CD4-positive, alpha-beta T cell (primary cell): ENCODE measurements around the gene GBP7. TPM values are rescaled to one million over a fixed set of nuclear protein-coding genes. Genes with fewer than 3 reads are reported as not detected.
A peak's percentile ranks its signal among the peaks of the same experiment; 100 is the strongest.
"Not testable (repeated sequence)": the region's sequence is repeated elsewhere in the genome, so short reads cannot be mapped to it uniquely, and the experiment has no call there.

Source experiments
- ATAC-seq: fragments of 200-7000 bp; cut with Tn5 transposase; one replicate; pipeline ENCODE4 v1.10.0; 2022; ENCODE audit warnings: mild to moderate bottlenecking; ENCODE audit not compliant: poor library complexity
- CTCF ChIA-PET: fragments of 350-600 bp; sonication (Branson Sonifier 250); formaldehyde crosslinking; loops from one replicate; lab custom pipeline; 2021; ENCODE audit warnings: antibody characterized with exemption, inconsistent platforms; lab: Charles Lee
- POLR2A ChIA-PET: fragments of 350-600 bp; sonication (Branson Sonifier 250); formaldehyde crosslinking; loops from one replicate; lab custom pipeline; 2021; ENCODE audit warnings: antibody characterized with exemption, inconsistent platforms; lab: Charles Lee
- DNase-seq, 14 experiments: peaks; one replicate each; pipeline ENCODE4 v3.0.0-alpha.2; 2013 to 2020; ENCODE audit warnings: mixed read lengths in 2 of 14
- H3K27ac ChIP-seq, 2 donors: one replicate each; pipeline versions ENCODE4 v1.5.1 to v1.7.0; 2013; ENCODE audit warnings: low read length in 2 of 2, low read depth in 1 of 2, mild to moderate bottlenecking in 1 of 2
- H3K27me3 ChIP-seq, 2 experiments: 1 replicate in 1 of 2; 2 replicates in 1 of 2; pipeline versions ENCODE4 v1.6.1 to v1.7.0; 2013; ENCODE audit warnings: low read length in 2 of 2, control low read depth in 1 of 2, mild to moderate bottlenecking in 1 of 2, moderate library complexity in 1 of 2; ENCODE audit not compliant: insufficient read depth in 2 of 2, control insufficient read depth in 1 of 2
- H3K36me3 ChIP-seq: one replicate; pipeline ENCODE4 v1.6.1; 2013; ENCODE audit warnings: low read length, control low read depth; ENCODE audit not compliant: insufficient read depth
- H3K4me1 ChIP-seq: one replicate; pipeline ENCODE4 v1.6.1; 2013; ENCODE audit warnings: low read length, control low read depth; ENCODE audit not compliant: insufficient read depth
- H3K4me3 ChIP-seq: one replicate; pipeline ENCODE4 v1.5.1; 2013; ENCODE audit warnings: mild to moderate bottlenecking, low read length, moderate library complexity
- H3K9me3 ChIP-seq, 2 experiments: 1 replicate in 1 of 2; 2 replicates in 1 of 2; pipeline versions ENCODE4 v1.6.1 to v1.7.0; 2013; ENCODE audit warnings: low read length in 2 of 2, mild to moderate bottlenecking in 2 of 2, control low read depth in 1 of 2, moderate library complexity in 1 of 2; ENCODE audit not compliant: control insufficient read depth in 1 of 2, insufficient read depth in 1 of 2
- H3K27ac Mint-ChIP-seq: one replicate; pipeline ENCODE4 v1.8.0; 2020; ENCODE audit warnings: mixed read lengths
- H3K27me3 Mint-ChIP-seq: one replicate; pipeline ENCODE4 v1.8.0; 2021; ENCODE audit warnings: mixed read lengths
- H3K36me3 Mint-ChIP-seq: one replicate; pipeline ENCODE4 v1.8.0; 2021; ENCODE audit warnings: low read depth, mixed read lengths
- H3K4me1 Mint-ChIP-seq: one replicate; pipeline ENCODE4 v1.8.0; 2021; ENCODE audit warnings: low read depth, mixed read lengths
- H3K4me3 Mint-ChIP-seq: one replicate; pipeline ENCODE4 v1.8.0; 2020; ENCODE audit warnings: mild to moderate bottlenecking, mixed read lengths
- H3K9me3 Mint-ChIP-seq: one replicate; pipeline ENCODE4 v1.8.0; 2020; ENCODE audit warnings: mixed read lengths
- intact Hi-C, 2 experiments: fragments of 100-400 bp; cut with DNase I in 1 of 2; cut with micrococcal nuclease in 1 of 2; formaldehyde crosslinking; loops; one replicate each; pipeline versions ENCODE4 v1.15.1 to v1.9.0; 2023 to 2025; cut with DNase I, micrococcal nuclease
- total RNA-seq, 174 experiments: library from RNA in 2 of 174; stranded (reverse) in 2 of 174; gene quantifications; one replicate each; pipeline ENCODE4 v1.2.3 and lab custom pipeline; 2021 to 2026
- TF ChIP-seq, protein P1 (sequence below): fragments of 200-600 bp; IDR thresholded peaks from one replicate; pipeline ENCODE4 v1.8.0; 2022; ENCODE audit warnings: antibody characterized with exemption, mild to moderate bottlenecking

Gene GBP7
- total RNA-seq, 2 experiments from 2014 or later: not detected

DNA sequence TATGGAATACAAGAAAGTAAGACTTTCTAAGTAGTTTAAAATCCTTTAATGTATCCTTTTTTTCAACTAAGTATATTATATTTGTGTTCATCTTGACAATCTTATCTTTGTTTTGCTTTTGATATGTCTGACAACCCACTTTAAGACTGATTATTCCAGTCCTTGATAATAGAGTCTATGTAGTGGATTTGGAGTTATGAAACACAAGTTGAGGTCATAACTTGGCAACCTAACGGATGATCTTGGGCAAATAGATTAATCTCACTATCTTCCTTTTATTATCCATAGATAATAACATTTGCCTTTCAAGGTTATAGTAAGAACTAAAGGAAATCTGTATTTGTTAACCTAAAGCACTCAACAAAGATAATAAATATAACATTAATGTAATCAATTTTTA is 45.1 kb downstream of the GBP7 start:
- CTCF ChIA-PET: interaction anchor here (1.0 kb wide), 1 partner anchor 13 kb away, joined by 3 read pairs; no protein-coding TSS in a partner anchor
- Mint-ChIP-seq H3K36me3 (peaks cover 19% of the 10 kb centered on the region), H3K9me3 (peaks cover 3% of the 10 kb centered on the region), H3K27ac (peak overlapping the region; percentile 46), H3K4me1 (peaks cover 36% of the 10 kb centered on the region), H3K27me3 (no peaks in the 10 kb centered on the region), H3K4me3 (no peak overlapping the region)
- POLR2A ChIA-PET: no interaction called here
- no peaks in the 10 kb centered on the region for H3K27me3 ChIP-seq
- H3K9me3 ChIP-seq: peaks cover 0 to 7% of the 10 kb centered on the region in 2 experiments
- H3K36me3 ChIP-seq: no peaks in the 10 kb centered on the region
- no peak overlapping the region for H3K4me3 ChIP-seq
- intact Hi-C loops: loop anchor here in 1 of 2 experiments (5.0 kb wide), 1 partner anchor 152 kb away; no protein-coding TSS in a partner anchor
- peaks cover 19% of the 10 kb centered on the region for H3K4me1 ChIP-seq
- DNase-seq (no peak), ATAC-seq (no peak)
- TF ChIP-seq, protein P1, sequence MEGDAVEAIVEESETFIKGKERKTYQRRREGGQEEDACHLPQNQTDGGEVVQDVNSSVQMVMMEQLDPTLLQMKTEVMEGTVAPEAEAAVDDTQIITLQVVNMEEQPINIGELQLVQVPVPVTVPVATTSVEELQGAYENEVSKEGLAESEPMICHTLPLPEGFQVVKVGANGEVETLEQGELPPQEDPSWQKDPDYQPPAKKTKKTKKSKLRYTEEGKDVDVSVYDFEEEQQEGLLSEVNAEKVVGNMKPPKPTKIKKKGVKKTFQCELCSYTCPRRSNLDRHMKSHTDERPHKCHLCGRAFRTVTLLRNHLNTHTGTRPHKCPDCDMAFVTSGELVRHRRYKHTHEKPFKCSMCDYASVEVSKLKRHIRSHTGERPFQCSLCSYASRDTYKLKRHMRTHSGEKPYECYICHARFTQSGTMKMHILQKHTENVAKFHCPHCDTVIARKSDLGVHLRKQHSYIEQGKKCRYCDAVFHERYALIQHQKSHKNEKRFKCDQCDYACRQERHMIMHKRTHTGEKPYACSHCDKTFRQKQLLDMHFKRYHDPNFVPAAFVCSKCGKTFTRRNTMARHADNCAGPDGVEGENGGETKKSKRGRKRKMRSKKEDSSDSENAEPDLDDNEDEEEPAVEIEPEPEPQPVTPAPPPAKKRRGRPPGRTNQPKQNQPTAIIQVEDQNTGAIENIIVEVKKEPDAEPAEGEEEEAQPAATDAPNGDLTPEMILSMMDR: no peak
- H3K27ac ChIP-seq: no peak overlapping the region

DNA sequence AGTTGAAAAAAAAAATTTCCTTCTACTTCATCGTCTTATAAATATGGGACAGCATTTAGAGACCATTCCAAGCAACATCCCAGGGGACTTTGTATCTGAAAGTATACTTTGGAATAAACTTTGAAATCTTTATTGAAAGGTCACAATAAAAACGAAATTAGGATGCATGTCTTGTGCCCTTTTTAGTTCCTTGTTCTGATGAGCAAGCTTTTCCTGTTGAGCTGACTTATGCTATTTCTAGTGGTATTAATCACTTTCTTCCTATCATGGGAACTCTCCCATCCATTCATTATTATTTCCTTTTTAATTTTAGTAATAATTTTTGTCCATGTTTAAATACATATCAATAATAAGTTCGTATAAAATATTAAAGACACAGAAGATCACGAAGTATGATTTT is 45.9 kb downstream of the GBP7 start:
- peak overlapping the region; percentile 81 for H3K4me3 Mint-ChIP-seq

DNA sequence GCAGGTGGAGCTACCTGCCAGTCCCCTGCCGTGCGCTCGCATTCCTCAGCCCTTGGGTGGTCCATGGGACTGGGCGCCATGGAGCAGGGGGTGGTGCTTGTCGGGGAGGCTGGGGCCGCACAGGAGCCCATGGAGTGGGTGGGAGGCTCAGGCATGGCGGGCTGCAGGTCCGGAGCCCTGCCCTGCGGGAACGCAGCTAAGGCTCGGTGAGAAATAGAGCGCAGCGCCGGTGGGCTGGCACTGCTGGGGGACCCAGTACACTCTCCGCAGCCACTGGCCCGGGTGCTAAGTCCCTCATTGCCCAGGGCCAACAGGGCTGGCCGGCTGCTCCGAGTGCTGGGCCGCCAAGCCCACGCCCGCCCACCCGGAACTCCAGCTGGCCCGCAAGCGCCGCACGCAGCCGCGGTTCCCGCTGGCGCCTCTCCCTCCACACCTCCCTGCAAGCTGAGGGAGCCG is 47.8 kb downstream of the GBP7 start:
- H3K36me3 ChIP-seq, H3K4me3 ChIP-seq, H3K9me3 Mint-ChIP-seq, ATAC-seq, intact Hi-C loops, H3K27me3 ChIP-seq, H3K9me3 ChIP-seq, H3K27me3 Mint-ChIP-seq: not testable (repeated sequence)
- ChIA-PET POLR2A (interaction anchor here (1.3 to 5.9 kb wide), 14 partner anchors 20 to 481 kb away, joined by 3 to 79 read pairs (median 9); partner anchors contain the start of genes GBP1, GBP4 and GBP7), CTCF (interaction anchor here (3.3 kb wide), 1 partner anchor 42 kb away, joined by 10 read pairs; no protein-coding TSS in a partner anchor)
- peak in 2 of 14 experiments; percentile 6 to 18 for DNase-seq
- Histone ChIP-seq H3K4me1 (peaks cover 19% of the 10 kb centered on the region), H3K27ac (peak overlapping the region in 1 of 2 donors; percentile 59)
- Mint-ChIP-seq H3K27ac (peak overlapping the region; percentile 96), H3K4me3 (peak overlapping the region; percentile 100), H3K36me3 (peaks cover 40% of the 10 kb centered on the region), H3K4me1 (peaks cover 61% of the 10 kb centered on the region)

More for the DNA sequence above, 45.9 kb downstream of the GBP7 start:
- no peak overlapping the region for H3K4me3 ChIP-seq
- Mint-ChIP-seq H3K27ac (peak overlapping the region; percentile 93), H3K27me3 (no peaks in the 10 kb centered on the region), H3K9me3 (peaks cover 3% of the 10 kb centered on the region), H3K4me1 (peaks cover 42% of the 10 kb centered on the region), H3K36me3 (peaks cover 27% of the 10 kb centered on the region)
- ChIA-PET POLR2A (interaction anchor here (0.7 kb wide), 1 partner anchor 165 kb away, joined by 3 read pairs; no protein-coding TSS in a partner anchor), CTCF (no interaction called here)
- H3K27me3 ChIP-seq: no peaks in the 10 kb centered on the region
- ATAC-seq: no peak
- TF ChIP-seq, protein P1: no peak
- DNase-seq: peak in 2 of 14 experiments; percentile 16 to 27
- intact Hi-C loops: loop anchor here in 1 of 2 experiments (5.0 kb wide), 1 partner anchor 152 kb away; no protein-coding TSS in a partner anchor
- H3K4me1 ChIP-seq: peaks cover 19% of the 10 kb centered on the region
- peaks cover 0 to 7% of the 10 kb centered on the region in 2 experiments for H3K9me3 ChIP-seq
- H3K27ac ChIP-seq: peak overlapping the region in 1 of 2 donors; percentile 66
- H3K36me3 ChIP-seq: no peaks in the 10 kb centered on the region

DNA sequence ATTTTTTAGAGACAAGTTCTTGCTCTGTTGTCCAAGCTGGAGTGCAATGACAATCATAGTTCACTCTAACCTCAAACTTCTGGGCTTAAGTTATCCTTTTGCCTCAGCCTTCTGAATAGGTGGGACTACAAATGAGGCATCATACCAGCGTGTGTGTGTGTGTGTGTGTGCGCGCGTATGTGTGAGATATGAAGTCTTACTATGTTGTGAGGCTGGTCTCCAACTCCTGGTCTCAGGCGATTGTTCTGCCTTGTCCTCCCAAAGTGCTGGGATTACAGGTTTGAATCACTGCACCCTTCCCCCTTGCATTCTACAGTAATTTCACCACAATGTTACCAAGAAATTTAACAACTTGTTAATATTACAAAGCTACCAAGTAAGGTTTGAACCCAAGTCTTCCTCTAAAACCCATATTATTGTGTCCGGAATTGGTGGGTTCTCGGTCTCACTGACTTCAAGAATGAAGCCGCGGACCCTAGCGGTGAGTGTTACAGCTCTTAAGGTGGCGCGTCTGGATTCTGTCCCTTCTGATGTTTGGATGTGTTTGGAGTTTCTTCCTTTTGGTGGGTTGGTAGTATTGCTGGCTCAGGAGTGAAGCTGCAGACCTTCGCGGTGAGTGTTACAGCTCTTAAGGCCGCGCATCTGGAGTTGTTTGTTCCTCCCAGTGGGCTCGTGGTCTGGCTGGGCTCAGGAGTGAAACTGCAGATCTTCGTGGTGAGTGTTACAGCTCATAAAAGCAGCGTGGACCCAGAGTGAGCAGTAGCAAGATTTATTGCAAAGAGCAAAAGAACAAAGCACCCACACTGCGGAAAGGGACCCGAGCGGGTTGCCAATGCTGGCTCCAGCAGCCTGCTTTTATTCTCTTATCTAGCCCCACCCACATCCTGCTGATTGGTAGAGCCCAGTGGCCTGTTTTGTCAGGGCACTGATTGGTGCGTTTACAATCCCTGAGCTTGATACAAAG is 48.9 kb downstream of the GBP7 start:
- Mint-ChIP-seq H3K27ac (peak overlapping the region; percentile 96), H3K4me1 (peaks cover 72% of the 10 kb centered on the region), H3K36me3 (peaks cover 49% of the 10 kb centered on the region), H3K4me3 (peak overlapping the region; percentile 100)
- Histone ChIP-seq H3K4me3 (peak overlapping the region; percentile 83), H3K27ac (peak overlapping the region; percentile 51 to 86), H3K4me1 (peaks cover 19% of the 10 kb centered on the region)
- intact Hi-C loops: loop anchor here (1.0 to 2.0 kb wide), 3 partner anchors 73 to 231 kb away; no protein-coding TSS in a partner anchor
- H3K36me3 ChIP-seq, H3K27me3 Mint-ChIP-seq, H3K27me3 ChIP-seq, H3K9me3 Mint-ChIP-seq, H3K9me3 ChIP-seq: not testable (repeated sequence)
- DNase-seq (peak; percentile 63 to 93 (median 75)), ATAC-seq (peak; percentile 13)
- POLR2A ChIA-PET: interaction anchor here (0.7 to 5.9 kb wide), 35 partner anchors 10 to 505 kb away, joined by 3 to 79 read pairs (median 6); partner anchors contain the start of genes GBP1, GBP3, GBP4 and GBP5
- CTCF ChIA-PET: interaction anchor here (0.7 to 3.3 kb wide), 6 partner anchors 10 to 235 kb away, joined by 3 to 10 read pairs (median 3); partner anchors contain the start of gene GBP4
